MCF 10A (cell line): Measurements from ENCODE around the gene TEAD1. TPM values are rescaled to one million over a fixed set of nuclear protein-coding genes. Genes with fewer than 3 reads are reported as not detected.

Experiments
- BruUV-seq: library from RNA; stranded (reverse); fragments of 400-500 nt; replicated peaks from 2 replicates; lab custom pipeline; 2021; lab: Mats Ljungman, UMichigan
- CTCF ChIA-PET: fragments of 300-600 bp; sonication (Branson Sonifier 250); formaldehyde crosslinking; extraction: SDS; loops from one replicate; lab custom pipeline; 2021; ENCODE audit warnings: antibody characterized with exemption, inconsistent platforms; lab: Yijun Ruan, JAX
- POLR2A ChIA-PET: fragments of 300-600, 350-650 bp; sonication (Branson Sonifier 250); formaldehyde crosslinking; extraction: SDS; loops from one replicate; lab custom pipeline; 2020; ENCODE audit warnings: antibody characterized with exemption, inconsistent platforms; lab: Yijun Ruan, JAX
- DNase-seq: peaks from one replicate; pipeline ENCODE4 v3.0.0-alpha.2; 2018; ENCODE audit not compliant: unreplicated experiment
- H3K27ac Mint-ChIP-seq: one replicate; pipeline ENCODE4 v1.8.0; 2022; ENCODE audit warnings: mild to moderate bottlenecking, low read depth, mixed read lengths; ENCODE audit not compliant: unreplicated experiment
- H3K27me3 Mint-ChIP-seq: one replicate; pipeline ENCODE4 v1.8.0; 2022; ENCODE audit warnings: mixed read lengths; ENCODE audit not compliant: insufficient read depth, unreplicated experiment
- H3K36me3 Mint-ChIP-seq: one replicate; pipeline ENCODE4 v1.8.0; 2022; ENCODE audit warnings: mild to moderate bottlenecking, moderate library complexity, mixed read lengths; ENCODE audit not compliant: insufficient read depth, unreplicated experiment
- H3K4me1 Mint-ChIP-seq: one replicate; pipeline ENCODE4 v1.8.0; 2022; ENCODE audit warnings: mixed read lengths; ENCODE audit not compliant: insufficient read depth, unreplicated experiment
- H3K4me3 Mint-ChIP-seq: one replicate; pipeline ENCODE4 v1.8.0; 2022; ENCODE audit warnings: mild to moderate bottlenecking, moderate library complexity, mixed read lengths; ENCODE audit not compliant: unreplicated experiment
- H3K9me3 Mint-ChIP-seq: one replicate; pipeline ENCODE4 v1.8.0; 2022; ENCODE audit warnings: mixed read lengths; ENCODE audit not compliant: unreplicated experiment
- CTCF ChIP-seq: fragments of 200-600 bp; IDR thresholded peaks from one replicate; pipeline ENCODE4 v1.8.0; 2022; ENCODE audit warnings: antibody characterized with exemption, mild to moderate bottlenecking; ENCODE audit not compliant: unreplicated experiment
- intact Hi-C: fragments of 100-400 bp; cut with micrococcal nuclease; formaldehyde crosslinking; loops from 2 replicates; pipeline ENCODE4 v1.14.1; 2022
- total RNA-seq: library from RNA; stranded (reverse); gene quantifications from 2 replicates; pipeline ENCODE4 v1.2.3, GENCODE V29; 2022

TEAD1 gene
- total RNA-seq, 1 experiment from 2014 or later = 123 TPM

GRCh38 chr11:12905435-12905834 lies 231.2 kb downstream of the TEAD1 start:
- no peaks in the 10 kb centered on the region for H3K27me3 Mint-ChIP-seq
- CTCF ChIA-PET = interaction anchor here (1.4 kb wide), 1 partner anchor 9 kb away, joined by 6 read pairs; no protein-coding TSS in a partner anchor

DNA sequence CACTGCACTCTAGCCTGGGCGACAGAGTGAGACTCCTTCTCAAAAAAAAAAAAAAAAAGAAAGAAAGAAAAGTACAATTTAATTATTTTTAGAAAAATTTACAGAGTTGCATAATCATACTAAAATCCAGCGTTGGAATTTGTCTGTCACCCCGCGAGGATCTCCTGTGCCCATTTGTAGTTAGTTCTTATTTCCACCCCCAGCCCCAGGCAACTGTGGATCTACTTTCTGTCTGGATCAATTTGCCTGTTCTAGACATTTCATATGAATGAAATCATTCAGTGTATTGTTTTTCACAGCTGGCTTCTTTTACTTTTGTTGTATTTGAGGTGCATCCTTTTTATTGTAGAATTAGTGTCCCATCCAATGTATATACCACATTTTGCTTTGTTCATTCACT lies 232.3 kb downstream of the TEAD1 start:
- no peak overlapping the region for H3K4me3 Mint-ChIP-seq
- no peak for TF ChIP-seq CTCF
- H3K27me3 Mint-ChIP-seq = no peaks in the 10 kb centered on the region
- peaks cover 2% of the 10 kb centered on the region for H3K4me1 Mint-ChIP-seq
- BruUV-seq = no TSS peak
- H3K9me3 Mint-ChIP-seq = no peaks in the 10 kb centered on the region
- ChIA-PET CTCF (interaction anchor here (1.1 kb wide), 1 partner anchor 575 kb away, joined by 4 read pairs; no protein-coding TSS in a partner anchor), POLR2A (interaction anchor here (1.0 kb wide), 1 partner anchor 529 kb away, joined by 3 read pairs; the partner anchor contains the start of gene PARVA)
- intact Hi-C loops = no loop called here
- DNase-seq = no peak
- peaks cover 46% of the 10 kb centered on the region for H3K36me3 Mint-ChIP-seq
- H3K27ac Mint-ChIP-seq = no peak overlapping the region

More at GRCh38 chr11:12905435-12905834, 231.2 kb downstream of the TEAD1 start:
- POLR2A ChIA-PET = no interaction called here
- no peak for DNase-seq
- no peaks in the 10 kb centered on the region for H3K9me3 Mint-ChIP-seq
- H3K27ac Mint-ChIP-seq = no peak overlapping the region
- H3K36me3 Mint-ChIP-seq = peaks cover 42% of the 10 kb centered on the region
- H3K4me3 Mint-ChIP-seq = no peak overlapping the region
- no TSS peak for BruUV-seq
- no peak for TF ChIP-seq CTCF
- intact Hi-C loops = no loop called here
- H3K4me1 Mint-ChIP-seq = peaks cover 12% of the 10 kb centered on the region

GRCh38 chr11:12909879-12910278 lies 235.7 kb downstream of the TEAD1 start:
- no peak for TF ChIP-seq CTCF
- H3K4me1 Mint-ChIP-seq = no peaks in the 10 kb centered on the region
- no peak overlapping the region for H3K4me3 Mint-ChIP-seq
- H3K27ac Mint-ChIP-seq = no peak overlapping the region
- no peaks in the 10 kb centered on the region for H3K27me3 Mint-ChIP-seq
- no peak for DNase-seq
- ChIA-PET POLR2A (no interaction called here), CTCF (interaction anchor here (1.0 kb wide), 1 partner anchor 585 kb away, joined by 4 read pairs; no protein-coding TSS in a partner anchor)
- H3K36me3 Mint-ChIP-seq = peaks cover 28% of the 10 kb centered on the region
- intact Hi-C loops = no loop called here
- BruUV-seq = no TSS peak
- H3K9me3 Mint-ChIP-seq = no peaks in the 10 kb centered on the region

GRCh38 chr11:12914400-12914912 lies 240.2 kb downstream of the TEAD1 start:
- no peaks in the 10 kb centered on the region for H3K27me3 Mint-ChIP-seq
- H3K4me3 Mint-ChIP-seq = no peak overlapping the region
- intact Hi-C loops = no loop called here
- H3K36me3 Mint-ChIP-seq = peaks cover 29% of the 10 kb centered on the region
- H3K27ac Mint-ChIP-seq = no peak overlapping the region
- DNase-seq = peak; percentile 16
- peak; percentile 35 for TF ChIP-seq CTCF
- no peaks in the 10 kb centered on the region for H3K4me1 Mint-ChIP-seq
- ChIA-PET CTCF (interaction anchor here (0.6 to 1.9 kb wide), 8 partner anchors 10 to 583 kb away, joined by 3 to 8 read pairs (median 4); no protein-coding TSS in a partner anchor), POLR2A (interaction anchor here (0.6 kb wide), 1 partner anchor 887 kb away, joined by 3 read pairs; no protein-coding TSS in a partner anchor)
- H3K9me3 Mint-ChIP-seq = no peaks in the 10 kb centered on the region
- no TSS peak for BruUV-seq
